ENCODE data around the gene KIF5A. TPM values are rescaled to one million over a fixed set of nuclear protein-coding genes. Genes with fewer than 3 reads are reported as not detected.

KIF5A gene
- total and polyA plus RNA-seq, 2 donors (not counting 3 experiments of a cell fraction or from before 2014, with no cell fraction given), result 0.07 to 0.35 TPM

- intact Hi-C loops (cut with micrococcal nuclease) (no loop called here), dilution Hi-C loops (cut with MboI; ENCODE audit: extremely low pct_ligation_motif_present, low sequenced_read_pairs) (no loop called here)
- DNase-seq (ENCODE audit: low read depth, low spot score) (no peak), FAIRE-seq (no peak)
- H3K36me3 ChIP-seq (ENCODE audit: control insufficient read depth in 2 of 2, extremely low read depth in 1 of 2, insufficient read depth in 2 of 2, low read length in 2 of 2), result peaks cover 21 to 43% of the 10 kb centered on the region in 2 experiments
- no peaks in the 10 kb centered on the region for H3K27me3 ChIP-seq (ENCODE audit: control insufficient read depth in 2 of 2, insufficient read depth in 2 of 2, low read length in 2 of 2)
- H4K20me1 ChIP-seq (replicated peaks; ENCODE audit: control insufficient read depth, extremely low read depth, insufficient read depth, low read length), result no peaks in the 10 kb centered on the region
- TF ChIP-seq FOS (IDR thresholded peaks at IDR 0.05; ENCODE audit: borderline replicate concordance, insufficient read depth, low read length) (no peak), POLR2A (IDR thresholded peaks at IDR 0.05; ENCODE audit: low read depth, low read length) (no peak), CTCF (IDR thresholded peaks at IDR 0.05; ENCODE audit: extremely low read depth in 1 of 2, insufficient read depth in 1 of 2, low read depth in 1 of 2, low read length in 2 of 2) (no peak), EZH2 (IDR thresholded peaks at IDR 0.05; ENCODE audit: borderline replicate concordance, low read depth, low read length, severe bottlenecking) (no peak), JUN (IDR thresholded peaks at IDR 0.05; ENCODE audit: borderline replicate concordance, insufficient read depth, insufficient read length, low read depth) (no peak), GATA2 (IDR thresholded peaks at IDR 0.05; ENCODE audit: insufficient read depth, insufficient read length, low read depth, low read length) (no peak), MYC (IDR thresholded peaks at IDR 0.05; ENCODE audit: low read depth, low read length) (no peak), POLR2AphosphoS5 (IDR thresholded peaks at IDR 0.05; ENCODE audit: insufficient read depth, low read depth, low read length) (no peak)
- TF ChIP-seq, protein P1, sequence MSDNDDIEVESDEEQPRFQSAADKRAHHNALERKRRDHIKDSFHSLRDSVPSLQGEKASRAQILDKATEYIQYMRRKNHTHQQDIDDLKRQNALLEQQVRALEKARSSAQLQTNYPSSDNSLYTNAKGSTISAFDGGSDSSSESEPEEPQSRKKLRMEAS (IDR thresholded peaks at IDR 0.05; ENCODE audit: insufficient read depth, insufficient read length), result no peak
- BruUV-seq (replicated peaks), result no TSS peak
- H3K4me3 ChIP-seq (replicated peaks in 1 of 3; ENCODE audit: insufficient read depth in 1 of 3, low read depth in 1 of 3, low read length in 3 of 3), result no peak overlapping the region
- H3K9me3 ChIP-seq (replicated peaks; ENCODE audit: control insufficient read depth, insufficient read depth, low read length), result no peaks in the 10 kb centered on the region
- no peak overlapping the region for H3K4me2 ChIP-seq (ENCODE audit: insufficient read depth, low read length)
- no peaks in the 10 kb centered on the region for H3K4me1 ChIP-seq (ENCODE audit: control insufficient read depth, extremely low read depth, insufficient read depth, low read length)
- H3K79me2 ChIP-seq (ENCODE audit: control insufficient read depth, insufficient read depth, low read length), result no peaks in the 10 kb centered on the region
- no peak overlapping the region for H2AFZ ChIP-seq (ENCODE audit: low read depth, low read length)
- CTCF ChIA-PET, result no interaction called here
- POLR2A ChIA-PET, result no interaction called here
- no peaks in the 10 kb centered on the region for H3K9me1 ChIP-seq (replicated peaks; ENCODE audit: control insufficient read depth, extremely low read depth, insufficient read depth, low read length)
- H3K27ac ChIP-seq (ENCODE audit: insufficient read depth, low read depth, low read length), result no peak overlapping the region
- no peak overlapping the region for H3K9ac ChIP-seq (replicated peaks; ENCODE audit: extremely low read depth, insufficient read depth, low read length)
Measured at GRCh38 chr12:57535764-57536596, 13.9 kb upstream of the KIF5A start.

All from endothelial cell of umbilical vein (primary cell).